HUES48 (cell line): ENCODE results near the gene TEX28.
"Not testable (repeated sequence)": the region's sequence is repeated elsewhere in the genome, so short reads cannot be mapped to it uniquely, and the experiment has no call there.

Source experiments
- H3K27ac ChIP-seq: one replicate; pipeline ENCODE4 v1.7.0; 2013; ENCODE audit warnings: low read depth, low read length, inconsistent platforms
- H3K27me3 ChIP-seq: 2 replicates; pipeline ENCODE4 v1.6.1; 2013; ENCODE audit warnings: mild to moderate bottlenecking, low read length; ENCODE audit not compliant: control insufficient read depth, insufficient read depth
- H3K36me3 ChIP-seq: 2 replicates; pipeline ENCODE4 v1.6.1; 2013; ENCODE audit warnings: low read length; ENCODE audit not compliant: control insufficient read depth, insufficient read depth
- H3K4me1 ChIP-seq: 2 replicates; pipeline ENCODE4 v1.6.1; 2013; ENCODE audit warnings: mild to moderate bottlenecking, low read length; ENCODE audit not compliant: control insufficient read depth, insufficient read depth
- H3K4me3 ChIP-seq: 2 replicates; pipeline ENCODE4 v1.5.1; 2013; ENCODE audit warnings: mild to moderate bottlenecking, low read depth, low read length
- H3K9ac ChIP-seq: 2 replicates; pipeline ENCODE4 v1.6.1; 2013; ENCODE audit warnings: mild to moderate bottlenecking, low read depth, low read length, moderate library complexity
- H3K9me3 ChIP-seq: 2 replicates; pipeline ENCODE4 v1.6.1; 2013; ENCODE audit warnings: low read length; ENCODE audit not compliant: control insufficient read depth, insufficient read depth

TEX28 gene

DNA sequence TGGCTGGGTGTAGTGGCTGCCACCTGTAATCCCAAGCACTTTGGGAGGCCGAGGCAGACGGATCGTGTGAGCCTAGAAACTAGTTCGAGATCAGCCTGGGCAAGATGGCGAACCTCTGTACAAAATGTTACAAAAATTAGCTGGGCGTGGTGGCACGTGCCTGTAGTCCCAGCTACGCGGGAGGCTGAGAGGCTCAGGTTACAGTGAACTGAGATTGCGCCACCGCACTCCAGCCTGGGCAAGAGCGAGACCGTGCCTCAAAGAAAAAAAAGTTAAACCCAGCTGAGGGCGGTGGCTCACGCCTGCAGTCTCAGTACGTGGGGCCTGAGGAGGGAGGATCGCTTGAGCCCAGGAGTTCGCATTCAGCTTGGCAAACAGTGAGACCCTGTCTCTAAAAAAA, 1.8 kb upstream of the TEX28 start:
- H3K27me3 ChIP-seq = no peaks in the 10 kb centered on the region
- no peak overlapping the region for H3K9ac ChIP-seq
- H3K4me3 ChIP-seq = no peak overlapping the region
- no peaks in the 10 kb centered on the region for H3K4me1 ChIP-seq
- peaks cover 18% of the 10 kb centered on the region; the same call in 1 of the 2 replicates for H3K9me3 ChIP-seq
- H3K27ac ChIP-seq = no peak overlapping the region
- no peaks in the 10 kb centered on the region for H3K36me3 ChIP-seq

GRCh38 chrX:154295664-154296310, 863 bp upstream of the TEX28 start, which contains the start of gene TKTL1:
TKTL1 (plus strand) TSS chrX:154295795; CDS start chrX:154295860, 65 bp downstream.
- H3K36me3 ChIP-seq = no peaks in the 10 kb centered on the region
- no peak within 1 kb of the TSS for H3K27ac ChIP-seq
- no peaks in the 10 kb centered on the region for H3K4me1 ChIP-seq
- no peak within 1 kb of the TSS for H3K4me3 ChIP-seq
- no peak within 1 kb of the TSS for H3K9ac ChIP-seq
- peaks cover 16% of the 10 kb centered on the region; the same call in 1 of the 2 replicates for H3K9me3 ChIP-seq
- no peaks in the 10 kb centered on the region for H3K27me3 ChIP-seq

- not testable (repeated sequence) for H3K9ac ChIP-seq, H3K27ac ChIP-seq, H3K36me3 ChIP-seq, H3K4me3 ChIP-seq, H3K4me1 ChIP-seq, H3K9me3 ChIP-seq, H3K27me3 ChIP-seq
Observed at GRCh38 chrX:154286406-154286805, 8.5 kb downstream of the TEX28 start.

- not testable (repeated sequence) for H3K4me3 ChIP-seq, H3K36me3 ChIP-seq, H3K27ac ChIP-seq, H3K4me1 ChIP-seq, H3K9ac ChIP-seq, H3K27me3 ChIP-seq, H3K9me3 ChIP-seq
Observed at GRCh38 chrX:154284489-154285338, 10.2 kb downstream of the TEX28 start.

GRCh38 chrX:154269245-154269644, 25.7 kb downstream of the TEX28 start:
- H3K27ac ChIP-seq, H3K4me3 ChIP-seq, H3K9me3 ChIP-seq, H3K4me1 ChIP-seq, H3K27me3 ChIP-seq, H3K9ac ChIP-seq, H3K36me3 ChIP-seq: not testable (repeated sequence)

DNA sequence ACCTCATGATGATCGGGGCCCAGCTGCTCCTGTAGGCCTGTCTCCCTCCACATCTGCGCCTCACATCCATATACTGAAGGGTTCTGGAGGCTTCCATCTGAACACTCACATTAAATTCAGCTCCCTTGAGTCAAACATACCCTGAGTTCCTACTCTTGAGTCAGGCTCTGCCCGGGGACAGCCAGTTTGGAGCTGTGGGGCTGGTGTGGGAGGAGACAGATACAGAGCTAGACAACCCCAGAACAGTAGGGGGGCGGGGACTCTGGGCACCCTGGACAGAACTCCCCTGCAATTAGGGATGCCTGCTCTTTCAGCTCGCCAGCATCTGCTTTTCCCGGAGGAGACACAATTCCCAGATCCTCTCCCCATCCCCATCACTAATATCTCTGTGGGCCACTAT, 31.9 kb downstream of the TEX28 start:
- not testable (repeated sequence) for H3K4me1 ChIP-seq, H3K36me3 ChIP-seq, H3K27ac ChIP-seq, H3K9ac ChIP-seq, H3K9me3 ChIP-seq, H3K27me3 ChIP-seq, H3K4me3 ChIP-seq

DNA sequence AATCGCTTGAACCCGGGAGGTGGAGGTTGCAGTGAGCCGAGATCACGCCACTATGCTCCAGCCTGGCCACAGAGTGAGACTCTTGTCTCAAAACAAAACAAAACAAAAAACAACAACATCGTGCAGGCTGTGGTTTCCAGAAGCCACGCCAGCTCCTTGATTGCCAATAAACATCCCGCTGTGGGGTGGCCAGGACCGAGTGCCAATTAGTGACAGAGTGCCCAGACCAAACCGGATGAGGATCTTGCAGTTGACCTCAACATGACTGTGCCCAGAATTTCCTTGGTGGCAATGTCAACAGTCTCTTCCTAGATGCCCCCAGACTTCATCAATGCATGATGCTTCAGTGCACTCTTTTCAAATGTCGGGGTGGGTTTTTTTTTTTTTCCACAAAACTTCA, 36.2 kb downstream of the TEX28 start:
- H3K27me3 ChIP-seq, H3K27ac ChIP-seq, H3K36me3 ChIP-seq: not testable (repeated sequence)

GRCh38 chrX:154257282-154257681, 37.6 kb downstream of the TEX28 start, which contains the start of gene OPN1MW3:
OPN1MW3 (plus strand) TSS chrX:154257582; CDS start chrX:154257620, 38 bp downstream.
- not testable (repeated sequence) for H3K4me1 ChIP-seq, H3K27me3 ChIP-seq, H3K27ac ChIP-seq, H3K4me3 ChIP-seq, H3K9ac ChIP-seq, H3K9me3 ChIP-seq, H3K36me3 ChIP-seq

More for the DNA sequence above, 36.2 kb downstream of the TEX28 start:
- H3K9me3 ChIP-seq, H3K4me1 ChIP-seq, H3K4me3 ChIP-seq, H3K9ac ChIP-seq: not testable (repeated sequence)

DNA sequence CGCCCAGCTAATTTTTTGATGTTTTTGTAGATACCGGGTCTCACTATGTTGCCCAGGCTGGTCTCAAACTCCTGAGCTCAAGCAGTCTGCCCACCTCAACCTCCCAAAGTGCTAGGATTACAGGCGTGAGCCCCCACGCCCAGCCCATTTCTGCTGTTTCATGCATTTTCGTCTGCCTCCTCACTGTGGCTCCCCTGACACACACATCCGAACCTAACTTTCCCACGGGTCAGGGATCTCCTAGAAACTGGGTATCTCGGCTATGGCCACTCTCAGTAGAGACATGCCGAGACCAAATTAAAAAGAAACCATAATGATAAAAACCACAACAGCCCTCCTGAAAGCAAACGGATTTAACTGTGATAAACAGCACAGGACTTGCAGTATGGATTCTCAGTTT, 46.8 kb downstream of the TEX28 start:
- H3K9ac ChIP-seq, H3K4me1 ChIP-seq, H3K4me3 ChIP-seq, H3K9me3 ChIP-seq, H3K27me3 ChIP-seq, H3K36me3 ChIP-seq, H3K27ac ChIP-seq: not testable (repeated sequence)

- not testable (repeated sequence) for H3K4me1 ChIP-seq, H3K4me3 ChIP-seq, H3K9ac ChIP-seq, H3K27ac ChIP-seq, H3K9me3 ChIP-seq, H3K27me3 ChIP-seq, H3K36me3 ChIP-seq
Observed at GRCh38 chrX:154247377-154248045, 47.4 kb downstream of the TEX28 start.

- H3K9me3 ChIP-seq, H3K4me1 ChIP-seq, H3K4me3 ChIP-seq, H3K36me3 ChIP-seq, H3K9ac ChIP-seq, H3K27me3 ChIP-seq, H3K27ac ChIP-seq: not testable (repeated sequence)
Observed at GRCh38 chrX:154239982-154240503, 54.9 kb downstream of the TEX28 start.
